ENCODE measurements around the gene TRIP13. TPM values are rescaled to one million over a fixed set of nuclear protein-coding genes. Genes with fewer than 3 reads are reported as not detected.
"Not testable (repeated sequence)": the region's sequence is repeated elsewhere in the genome, so short reads cannot be mapped to it uniquely, and the experiment has no call there.

The TRIP13 gene
- total and polyA plus RNA-seq, 2 experiments from 2014 or later: 9.2 to 9.4 TPM

- H3K9me3 ChIP-seq (ENCODE audit: low read depth): no peaks in the 10 kb centered on the region
- no peaks in the 10 kb centered on the region for H4K20me1 ChIP-seq (ENCODE audit: insufficient read depth, poor library complexity, severe bottlenecking)
- WGBS (ENCODE audit: low lambda C conversion rate, missing lambda C conversion rate): 94% methylated on average over 35 of the region's 55 CpGs
- H3K36me3 ChIP-seq (replicated peaks; ENCODE audit: insufficient read depth, low read depth): no peaks in the 10 kb centered on the region
- no peak for DNase-seq (ENCODE audit: low spot score)
- H3K27me3 ChIP-seq: no peaks in the 10 kb centered on the region
- TF ChIP-seq, protein P1, sequence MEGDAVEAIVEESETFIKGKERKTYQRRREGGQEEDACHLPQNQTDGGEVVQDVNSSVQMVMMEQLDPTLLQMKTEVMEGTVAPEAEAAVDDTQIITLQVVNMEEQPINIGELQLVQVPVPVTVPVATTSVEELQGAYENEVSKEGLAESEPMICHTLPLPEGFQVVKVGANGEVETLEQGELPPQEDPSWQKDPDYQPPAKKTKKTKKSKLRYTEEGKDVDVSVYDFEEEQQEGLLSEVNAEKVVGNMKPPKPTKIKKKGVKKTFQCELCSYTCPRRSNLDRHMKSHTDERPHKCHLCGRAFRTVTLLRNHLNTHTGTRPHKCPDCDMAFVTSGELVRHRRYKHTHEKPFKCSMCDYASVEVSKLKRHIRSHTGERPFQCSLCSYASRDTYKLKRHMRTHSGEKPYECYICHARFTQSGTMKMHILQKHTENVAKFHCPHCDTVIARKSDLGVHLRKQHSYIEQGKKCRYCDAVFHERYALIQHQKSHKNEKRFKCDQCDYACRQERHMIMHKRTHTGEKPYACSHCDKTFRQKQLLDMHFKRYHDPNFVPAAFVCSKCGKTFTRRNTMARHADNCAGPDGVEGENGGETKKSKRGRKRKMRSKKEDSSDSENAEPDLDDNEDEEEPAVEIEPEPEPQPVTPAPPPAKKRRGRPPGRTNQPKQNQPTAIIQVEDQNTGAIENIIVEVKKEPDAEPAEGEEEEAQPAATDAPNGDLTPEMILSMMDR (IDR thresholded peaks at IDR 0.05; ENCODE audit: poor library complexity): no peak
- TF ChIP-seq EZH2phosphoT487 (IDR thresholded peaks at IDR 0.05; ENCODE audit: low read depth, severe bottlenecking, unreplicated experiment) (no peak), EZH2 (IDR thresholded peaks at IDR 0.05; ENCODE audit: borderline replicate concordance) (no peak)
- no peak overlapping the region for H3K4me3 ChIP-seq
- H3K9me2 ChIP-seq (replicated peaks; ENCODE audit: insufficient read depth): no peaks in the 10 kb centered on the region
- no peak overlapping the region for H3K27ac ChIP-seq
- H3K4me2 ChIP-seq: no peak overlapping the region
- H2AFZ ChIP-seq: no peak overlapping the region
- H3K79me2 ChIP-seq: no peaks in the 10 kb centered on the region
- no peaks in the 10 kb centered on the region for H3K4me1 ChIP-seq (ENCODE audit: insufficient read depth)
Observed at GRCh38 chr5:852431-853401, 40.0 kb upstream of the TRIP13 start.

GRCh38 chr5:853416-854090 is 39.1 kb upstream of the TRIP13 start:
- not testable (repeated sequence) for H4K20me1 ChIP-seq (ENCODE audit: insufficient read depth, poor library complexity, severe bottlenecking); H3K36me3 ChIP-seq (replicated peaks; ENCODE audit: insufficient read depth, low read depth); H3K4me2 ChIP-seq; H3K27me3 ChIP-seq; H3K79me2 ChIP-seq; H2AFZ ChIP-seq; H3K4me1 ChIP-seq (ENCODE audit: insufficient read depth); H3K27ac ChIP-seq; H3K4me3 ChIP-seq; H3K9me2 ChIP-seq (replicated peaks; ENCODE audit: insufficient read depth); H3K9me3 ChIP-seq (ENCODE audit: low read depth); DNase-seq (ENCODE audit: low spot score)
- 95% methylated on average over 9 of the region's 18 CpGs for WGBS (ENCODE audit: low lambda C conversion rate, missing lambda C conversion rate)

DNA sequence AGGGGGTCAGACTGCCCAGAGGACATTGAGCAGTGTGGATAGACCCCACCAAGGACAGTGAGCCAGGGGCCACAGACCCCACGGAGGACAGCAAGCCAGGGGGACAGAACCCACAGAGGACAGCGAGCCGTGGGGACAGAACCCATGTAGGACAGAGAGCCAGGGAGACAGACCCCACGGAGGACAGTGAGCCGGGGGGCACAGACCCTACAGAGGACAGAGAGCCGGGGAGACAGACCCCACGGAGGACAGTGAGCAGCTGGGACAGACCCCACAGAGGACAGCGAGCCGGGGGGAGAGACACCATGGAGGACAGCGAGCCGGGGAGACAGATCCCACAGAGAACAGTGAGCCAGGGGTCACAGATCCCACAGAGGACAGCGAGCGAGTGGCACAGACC is 38.5 kb upstream of the TRIP13 start:
- TF ChIP-seq EZH2phosphoT487 (IDR thresholded peaks at IDR 0.05; ENCODE audit: low read depth, severe bottlenecking, unreplicated experiment) (no peak), EZH2 (IDR thresholded peaks at IDR 0.05; ENCODE audit: borderline replicate concordance) (no peak)
- TF ChIP-seq, protein P1 (IDR thresholded peaks at IDR 0.05; ENCODE audit: poor library complexity): no peak
- Histone ChIP-seq H3K36me3 (replicated peaks; ENCODE audit: insufficient read depth, low read depth) (no peaks in the 10 kb centered on the region), H2AFZ (no peak overlapping the region), H3K9me2 (replicated peaks; ENCODE audit: insufficient read depth) (no peaks in the 10 kb centered on the region), H3K4me2 (no peak overlapping the region), H3K4me3 (no peak overlapping the region), H3K79me2 (no peaks in the 10 kb centered on the region), H3K4me1 (ENCODE audit: insufficient read depth) (no peaks in the 10 kb centered on the region), H4K20me1 (ENCODE audit: insufficient read depth, poor library complexity, severe bottlenecking) (no peaks in the 10 kb centered on the region), H3K9me3 (ENCODE audit: low read depth) (no peaks in the 10 kb centered on the region), H3K27me3 (no peaks in the 10 kb centered on the region), H3K27ac (no peak overlapping the region)
- 92% methylated on average over 12 of the region's 13 CpGs for WGBS (ENCODE audit: low lambda C conversion rate, missing lambda C conversion rate)
- DNase-seq (ENCODE audit: low spot score): no peak
